ENCODE results near the gene PCBP3. TPM values are rescaled to one million over a fixed set of nuclear protein-coding genes. Genes with fewer than 3 reads are reported as not detected.
A peak's percentile ranks its signal among the peaks of the same experiment; 100 is the strongest.

The PCBP3 gene
- total and polyA plus RNA-seq, 2 donors from 2014 or later, result 2.3 to 5.4 TPM

DNA sequence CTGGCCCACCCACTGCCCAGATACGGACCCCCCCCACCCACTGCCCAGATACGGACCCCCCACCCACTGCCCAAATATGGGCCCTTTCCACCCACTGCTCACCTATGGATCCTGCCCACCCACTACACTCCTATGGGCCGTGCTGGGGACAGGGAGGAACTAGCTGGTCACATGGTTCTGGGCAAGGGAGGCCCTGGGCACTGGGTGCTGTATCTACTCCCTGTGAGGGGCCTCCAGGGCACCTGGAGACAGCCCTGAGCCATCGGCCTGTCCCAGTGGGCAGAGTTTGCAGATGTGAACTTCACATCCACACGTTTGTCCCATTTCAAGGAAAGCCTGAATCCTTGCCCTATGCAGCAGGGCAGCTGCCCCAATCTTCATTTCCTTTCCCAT lies 266.6 kb downstream of the PCBP3 start:
- no peaks in the 10 kb centered on the region for H3K4me1 ChIP-seq (ENCODE audit: control insufficient read depth in 2 of 3, insufficient read depth in 2 of 3, low read depth in 1 of 3, low read length in 3 of 3)
- FAIRE-seq (no peak), DNase-seq (peak in 1 of 5 donors; percentile 72)
- TF ChIP-seq, protein P1, sequence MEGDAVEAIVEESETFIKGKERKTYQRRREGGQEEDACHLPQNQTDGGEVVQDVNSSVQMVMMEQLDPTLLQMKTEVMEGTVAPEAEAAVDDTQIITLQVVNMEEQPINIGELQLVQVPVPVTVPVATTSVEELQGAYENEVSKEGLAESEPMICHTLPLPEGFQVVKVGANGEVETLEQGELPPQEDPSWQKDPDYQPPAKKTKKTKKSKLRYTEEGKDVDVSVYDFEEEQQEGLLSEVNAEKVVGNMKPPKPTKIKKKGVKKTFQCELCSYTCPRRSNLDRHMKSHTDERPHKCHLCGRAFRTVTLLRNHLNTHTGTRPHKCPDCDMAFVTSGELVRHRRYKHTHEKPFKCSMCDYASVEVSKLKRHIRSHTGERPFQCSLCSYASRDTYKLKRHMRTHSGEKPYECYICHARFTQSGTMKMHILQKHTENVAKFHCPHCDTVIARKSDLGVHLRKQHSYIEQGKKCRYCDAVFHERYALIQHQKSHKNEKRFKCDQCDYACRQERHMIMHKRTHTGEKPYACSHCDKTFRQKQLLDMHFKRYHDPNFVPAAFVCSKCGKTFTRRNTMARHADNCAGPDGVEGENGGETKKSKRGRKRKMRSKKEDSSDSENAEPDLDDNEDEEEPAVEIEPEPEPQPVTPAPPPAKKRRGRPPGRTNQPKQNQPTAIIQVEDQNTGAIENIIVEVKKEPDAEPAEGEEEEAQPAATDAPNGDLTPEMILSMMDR (IDR thresholded peaks at IDR 0.05; ENCODE audit: borderline replicate concordance, extremely low read depth, insufficient read depth), result no peak
- no peaks in the 10 kb centered on the region for H3K36me3 ChIP-seq (ENCODE audit: control insufficient read depth in 2 of 3, insufficient read depth in 3 of 3, low read length in 3 of 3)
- no peak overlapping the region for H3K4me3 ChIP-seq (ENCODE audit: low read length in 3 of 3)
- no peaks in the 10 kb centered on the region for H3K27me3 ChIP-seq (ENCODE audit: control insufficient read depth, insufficient read depth, low read length)
- intact Hi-C loops (cut with DNase I), result no loop called here
- H3K9ac ChIP-seq (ENCODE audit: low read length in 3 of 3), result no peak overlapping the region
- no peak overlapping the region for H3K27ac ChIP-seq (ENCODE audit: low read depth in 2 of 2, low read length in 2 of 2)
- H3K9me3 ChIP-seq (ENCODE audit: control insufficient read depth in 2 of 3, insufficient read depth in 1 of 3, low read length in 3 of 3), result no peaks in the 10 kb centered on the region

DNA sequence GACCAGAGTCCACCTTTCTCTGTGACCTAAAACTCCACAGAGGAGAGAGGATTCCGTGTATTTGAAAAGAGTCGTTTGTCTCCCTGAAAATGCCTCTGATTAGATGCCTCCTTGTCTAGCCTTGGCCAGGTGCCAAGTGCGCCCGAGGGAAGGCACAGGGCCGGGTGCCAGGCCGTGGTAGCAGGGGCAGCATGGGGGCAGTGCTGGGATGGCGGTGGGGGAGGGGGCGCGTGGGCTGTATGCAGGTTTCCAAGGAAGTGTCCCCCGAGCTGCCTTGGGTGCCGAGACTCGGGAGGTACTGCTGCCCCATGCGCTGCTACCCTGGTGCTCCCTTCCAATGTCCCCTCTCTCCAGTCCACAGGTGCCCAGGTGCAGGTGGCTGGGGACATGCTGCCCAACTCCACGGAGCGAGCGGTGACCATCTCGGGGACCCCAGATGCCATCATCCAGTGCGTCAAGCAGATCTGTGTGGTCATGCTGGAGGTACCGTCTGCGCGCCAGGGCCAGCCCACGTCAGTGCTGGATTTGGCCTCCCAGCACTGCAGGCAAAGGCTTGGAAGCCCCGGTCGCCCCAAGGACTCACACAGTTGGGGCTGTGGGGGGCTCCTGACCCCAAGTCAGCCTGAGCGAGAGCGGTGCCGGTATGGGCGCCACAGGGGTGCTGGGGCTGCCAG lies 267.2 kb downstream of the PCBP3 start:
- Histone ChIP-seq H3K9me3 (ENCODE audit: control insufficient read depth in 2 of 3, insufficient read depth in 1 of 3, low read length in 3 of 3) (no peaks in the 10 kb centered on the region), H3K4me3 (ENCODE audit: low read length in 3 of 3) (no peak overlapping the region), H3K9ac (ENCODE audit: low read length in 3 of 3) (no peak overlapping the region), H3K27me3 (ENCODE audit: control insufficient read depth, insufficient read depth, low read length) (no peaks in the 10 kb centered on the region), H3K27ac (ENCODE audit: low read depth in 2 of 2, low read length in 2 of 2) (no peak overlapping the region), H3K4me1 (ENCODE audit: control insufficient read depth in 2 of 3, insufficient read depth in 2 of 3, low read depth in 1 of 3, low read length in 3 of 3) (no peaks in the 10 kb centered on the region), H3K36me3 (ENCODE audit: control insufficient read depth in 2 of 3, insufficient read depth in 3 of 3, low read length in 3 of 3) (no peaks in the 10 kb centered on the region)
- FAIRE-seq (no peak), DNase-seq (peak in 1 of 5 donors; percentile 71)
- intact Hi-C loops (cut with DNase I), result no loop called here
- TF ChIP-seq, protein P1 (IDR thresholded peaks at IDR 0.05; ENCODE audit: borderline replicate concordance, extremely low read depth, insufficient read depth), result no peak

DNA sequence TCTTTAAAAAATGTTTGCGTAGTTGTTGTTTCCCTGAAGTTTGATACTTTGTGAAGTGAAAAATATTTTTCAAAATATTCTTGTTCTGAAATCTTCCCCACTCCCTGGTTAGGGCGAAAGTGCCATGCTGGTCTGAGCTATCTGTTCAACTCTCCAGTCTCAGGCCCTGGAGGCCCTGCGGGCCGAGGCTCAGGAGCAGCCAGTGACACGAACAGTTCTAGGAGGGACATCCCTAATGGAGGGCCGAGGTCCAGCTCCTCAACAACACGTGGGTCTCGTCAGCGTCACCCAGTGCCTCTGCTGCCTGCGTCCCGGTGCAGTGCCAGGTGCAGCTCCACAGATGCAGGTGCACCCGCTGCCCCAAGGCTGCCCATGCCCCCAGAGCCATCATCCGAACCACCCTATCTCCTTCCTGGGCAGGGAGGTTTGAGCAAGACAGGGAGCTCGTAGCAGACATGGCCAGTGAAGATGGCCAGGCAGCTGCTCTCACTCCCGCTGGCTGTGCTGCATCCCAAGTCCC lies 268.3 kb downstream of the PCBP3 start:
- Histone ChIP-seq H3K36me3 (ENCODE audit: control insufficient read depth in 2 of 3, insufficient read depth in 3 of 3, low read length in 3 of 3) (no peaks in the 10 kb centered on the region), H3K4me1 (ENCODE audit: control insufficient read depth in 2 of 3, insufficient read depth in 2 of 3, low read depth in 1 of 3, low read length in 3 of 3) (no peaks in the 10 kb centered on the region), H3K9me3 (ENCODE audit: control insufficient read depth in 2 of 3, insufficient read depth in 1 of 3, low read length in 3 of 3) (no peaks in the 10 kb centered on the region), H3K27ac (ENCODE audit: low read depth in 2 of 2, low read length in 2 of 2) (no peak overlapping the region), H3K9ac (ENCODE audit: low read length in 3 of 3) (no peak overlapping the region), H3K27me3 (ENCODE audit: control insufficient read depth, insufficient read depth, low read length) (no peaks in the 10 kb centered on the region), H3K4me3 (ENCODE audit: low read length in 3 of 3) (no peak overlapping the region)
- peak in 1 of 5 donors; percentile 44 for DNase-seq
- TF ChIP-seq, protein P1 (IDR thresholded peaks at IDR 0.05; ENCODE audit: borderline replicate concordance, extremely low read depth, insufficient read depth), result no peak
- intact Hi-C loops (cut with DNase I), result no loop called here
- FAIRE-seq, result no peak

All from kidney (tissue), 14 donors.